Transverse colon (tissue), 4 donors: ENCODE data around the gene CALML6. TPM values are rescaled to one million over a fixed set of nuclear protein-coding genes. Genes with fewer than 3 reads are reported as not detected.

ENCODE experiments used
- DNase-seq: peaks from one replicate; pipeline ENCODE4 v3.0.0-alpha.2; 2019
- H3K27ac ChIP-seq, 4 donors: fragments of 200-600 bp; sonication (generic); 2 replicates each; pipeline ENCODE4 v1.5.1; 2016 to 2018; ENCODE audit warnings: inconsistent platforms in 4 of 4
- H3K27me3 ChIP-seq: fragments of 200-600 bp; sonication (generic); 2 replicates; pipeline ENCODE4 v1.5.1; 2017; ENCODE audit warnings: inconsistent platforms
- H3K36me3 ChIP-seq, 4 donors: fragments of 200-600 bp; sonication (generic); 2 replicates each; pipeline ENCODE4 v1.5.1; 2017 to 2019; ENCODE audit warnings: inconsistent platforms in 4 of 4
- H3K4me1 ChIP-seq, 4 donors: fragments of 200-600 bp; sonication (generic); 2 replicates each; pipeline ENCODE4 v1.5.1; 2017 to 2020; ENCODE audit warnings: inconsistent platforms in 4 of 4
- H3K4me3 ChIP-seq, 4 donors: fragments of 200-600 bp; sonication (generic); 1 replicate in 1 of 4; 2 replicates in 3 of 4; pipeline versions ENCODE4 v1.5.1 to v1.6.1; 2017 to 2019; ENCODE audit warnings: inconsistent platforms in 4 of 4
- H3K9me3 ChIP-seq, 2 donors: fragments of 200-600 bp; sonication (generic); 2 replicates each; pipeline ENCODE4 v1.5.1; 2017 to 2019; ENCODE audit warnings: inconsistent platforms in 2 of 2
- CTCF ChIP-seq, 5 experiments: fragments of 200-600 bp in 3 of 5; fragments of 450-650 bp in 2 of 5; sonication (generic) in 3 of 5; IDR thresholded peaks; 1 replicate in 2 of 5; 2 replicates in 3 of 5; pipeline ENCODE4 v1.5.1; 2016 to 2017; ENCODE audit warnings: antibody characterized with exemption in 5 of 5, inconsistent platforms in 3 of 5, mild to moderate bottlenecking in 2 of 5, moderate library complexity in 1 of 5
- EP300 ChIP-seq: sonication (generic); formaldehyde crosslinking; IDR thresholded peaks from one replicate; pipeline ENCODE4 v1.6.1; 2017; ENCODE audit warnings: antibody characterized with exemption, low read depth
- POLR2A ChIP-seq: fragments of 450-650 bp; IDR thresholded peaks from one replicate; pipeline ENCODE4 v1.6.1; 2016; ENCODE audit warnings: antibody characterized with exemption, mild to moderate bottlenecking, moderate library complexity
- POLR2AphosphoS5 ChIP-seq, 3 donors: sonication (generic); formaldehyde crosslinking; IDR thresholded peaks; one replicate each; pipeline ENCODE4 v1.6.1; 2016; ENCODE audit warnings: antibody characterized with exemption in 3 of 3
- WGBS, 2 donors: methylation state at CpG; one replicate each; pipeline ENCODE4 v1.1.5; 2018; ENCODE audit warnings: low coverage in 1 of 2; 5-methylcytosine and 5-hydroxymethylcytosine counted together
- in situ Hi-C, 4 donors: fragments of 200-750 bp; cut with MboI; loops; one replicate each; pipeline versions ENCODE4 v1.15.0 to v1.15.1; 2017; ENCODE audit warnings: low sequenced_read_pairs in 3 of 4, low pct_ligation_motif_present in 1 of 4, low pct_unique_long_range_greater_than_20kb in 1 of 4
- intact Hi-C: fragments of 100-400 bp; cut with DNase I; formaldehyde crosslinking; loops from one replicate; pipeline ENCODE4 v1.15.1; 2023; ENCODE audit warnings: low total_unique reads
- total RNA-seq, 4 donors: library from RNA; depleted of rRNA; stranded (reverse); fragments of >200 nt; gene quantifications; one replicate each; pipeline ENCODE4 v1.1.0, GENCODE V29; 2016

CALML6 gene
- total RNA-seq, 4 donors from 2014 or later: 0.48 TPM; not detected in 3

- H3K27me3 ChIP-seq: peaks cover 55% of the 10 kb centered on the region
These were observed 44.9 kb downstream of the CALML6 start for GRCh38 chr1:1959840-1960479.

DNA sequence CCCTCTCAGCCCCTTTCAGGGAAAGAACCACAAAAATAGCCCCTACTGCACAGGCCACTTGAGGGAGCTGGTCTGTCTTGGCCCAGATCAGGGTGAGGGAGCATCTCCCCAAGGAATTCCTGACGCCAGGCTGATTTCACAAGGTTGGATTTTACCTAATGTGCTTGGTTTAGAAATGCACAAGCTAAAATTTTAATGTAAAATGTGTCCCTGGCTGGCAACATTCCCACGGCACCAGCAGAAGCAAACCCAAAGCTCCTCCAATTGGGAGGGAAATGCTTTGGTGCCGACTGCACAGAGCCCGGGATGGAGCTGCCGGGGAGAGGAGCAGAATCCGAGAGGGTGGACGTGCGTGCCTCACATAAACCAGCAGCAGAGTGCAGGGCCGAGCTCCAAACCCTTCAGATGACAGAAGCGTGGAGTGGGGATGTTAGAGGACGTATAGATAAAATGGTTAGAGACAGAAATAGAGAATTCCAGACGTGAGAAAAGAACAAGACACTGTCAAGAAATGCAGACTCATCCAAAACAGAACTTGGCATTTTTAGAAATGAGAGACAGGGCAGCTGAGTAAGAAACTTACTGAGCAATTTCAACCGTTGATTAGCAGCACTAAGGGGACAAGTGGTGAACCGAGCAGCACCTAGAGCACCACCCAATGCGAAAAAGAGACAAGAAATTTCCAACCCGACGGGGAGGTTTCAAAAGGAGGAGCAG lies 45.6 kb downstream of the CALML6 start:
- WGBS, 2 donors: 50 to 66% methylated on average over 7 to 17 of the region's 17 CpGs

More at GRCh38 chr1:1959840-1960479, 44.9 kb downstream of the CALML6 start:
- peaks cover 0 to 6% (median 5%) of the 10 kb centered on the region in 4 donors for H3K4me1 ChIP-seq
- WGBS, 2 donors: 9% methylated on average over 20 of the region's 23 CpGs; no CpG with 5 or more reads in 1 of the 2 donors
- H3K9me3 ChIP-seq: no peaks in the 10 kb centered on the region
- DNase-seq: peak; percentile 81
- in situ Hi-C loops (loop anchor here in 3 of 4 donors (10.0 kb wide), 1 partner anchor 85 kb away; no protein-coding TSS in a partner anchor), intact Hi-C loops (loop anchor here (10.0 kb wide), 1 partner anchor 65 kb away; no protein-coding TSS in a partner anchor)
- H3K4me3 ChIP-seq: no peak overlapping the region
- TF ChIP-seq POLR2A: no peak
- peak; percentile 61 to 79 (median 70) for TF ChIP-seq CTCF (IDR thresholded peaks at IDR 0.05)
- no peak overlapping the region for H3K27ac ChIP-seq
- no peaks in the 10 kb centered on the region for H3K36me3 ChIP-seq

DNA sequence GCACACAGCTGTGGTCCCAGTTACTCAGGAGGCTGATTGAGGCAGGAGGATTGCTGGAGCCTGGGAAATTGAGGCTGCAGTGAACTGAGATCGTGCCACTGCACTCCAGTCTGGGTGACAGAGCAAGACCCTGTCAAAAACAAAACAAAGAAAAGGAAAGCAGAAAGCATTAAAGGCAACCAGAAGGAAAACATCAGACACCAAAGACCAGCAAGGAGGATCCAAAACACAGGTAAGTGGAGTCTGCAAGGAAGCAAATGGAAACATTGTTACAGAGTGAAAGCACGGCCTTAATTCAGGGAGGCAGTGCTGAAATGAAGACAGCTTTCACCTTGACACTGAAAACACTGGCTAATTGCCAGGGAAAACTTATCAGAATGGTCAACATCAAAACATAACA lies 47.7 kb downstream of the CALML6 start:
- H3K4me3 ChIP-seq: no peak overlapping the region
- peaks cover 80% of the 10 kb centered on the region for H3K27me3 ChIP-seq
- H3K27ac ChIP-seq: no peak overlapping the region
- H3K36me3 ChIP-seq: no peaks in the 10 kb centered on the region
- in situ Hi-C loops (loop anchor here in 2 of 4 donors (10.0 kb wide), 1 partner anchor 82 kb away; no protein-coding TSS in a partner anchor), intact Hi-C loops (no loop called here)
- H3K4me1 ChIP-seq: peaks cover 0 to 6% (median 5%) of the 10 kb centered on the region in 4 donors
- no peak for DNase-seq
- WGBS, 2 donors: 71 to 73% methylated on average over 2 of the region's 2 CpGs
- H3K9me3 ChIP-seq: no peaks in the 10 kb centered on the region
- TF ChIP-seq EP300: no peak

More for the DNA sequence above, 45.6 kb downstream of the CALML6 start:
- no peak for DNase-seq
- no peaks in the 10 kb centered on the region for H3K36me3 ChIP-seq
- H3K4me1 ChIP-seq: peaks cover 0 to 6% (median 5%) of the 10 kb centered on the region in 4 donors
- in situ Hi-C loops: loop anchor here in 2 of 4 donors (10.0 kb wide), 1 partner anchor 84 kb away; no protein-coding TSS in a partner anchor
- no peak for TF ChIP-seq CTCF (IDR thresholded peaks at IDR 0.05)
- TF ChIP-seq POLR2A: no peak
- TF ChIP-seq EP300: no peak
- no peak for TF ChIP-seq POLR2AphosphoS5 (IDR thresholded peaks at IDR 0.05)
- H3K27me3 ChIP-seq: peaks cover 62% of the 10 kb centered on the region
- H3K4me3 ChIP-seq: no peak overlapping the region
- H3K27ac ChIP-seq: no peak overlapping the region
- intact Hi-C loops: no loop called here
- H3K9me3 ChIP-seq: no peaks in the 10 kb centered on the region

DNA sequence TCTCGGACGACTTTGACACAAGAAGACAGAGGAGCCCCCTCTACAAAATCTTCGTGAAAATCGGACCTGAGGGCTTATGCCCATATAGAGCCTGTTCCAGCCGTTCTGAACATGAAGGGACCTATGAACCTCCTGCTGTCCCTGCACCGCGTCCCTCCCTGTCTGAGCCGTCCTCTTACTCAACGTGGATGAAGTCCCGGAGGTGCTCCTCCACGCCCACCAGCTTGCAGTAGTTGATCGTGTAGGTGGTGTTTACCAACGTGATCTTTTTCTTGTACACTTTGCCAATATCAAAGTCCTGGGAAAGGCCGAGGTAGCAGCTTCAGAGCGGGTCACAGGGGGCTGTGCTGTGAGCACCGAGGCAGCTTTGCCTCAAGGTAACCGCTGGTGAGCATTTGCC lies 48.5 kb downstream of the CALML6 start:
- H3K27me3 ChIP-seq: peaks cover 78% of the 10 kb centered on the region
- in situ Hi-C loops: loop anchor here in 2 of 4 donors (10.0 kb wide), 1 partner anchor 81 kb away; no protein-coding TSS in a partner anchor
- no peak for DNase-seq
- peaks cover 0 to 6% (median 5%) of the 10 kb centered on the region in 4 donors for H3K4me1 ChIP-seq
- no peaks in the 10 kb centered on the region for H3K9me3 ChIP-seq
- intact Hi-C loops: no loop called here
- no peaks in the 10 kb centered on the region for H3K36me3 ChIP-seq
- TF ChIP-seq EP300 (no peak), CTCF (IDR thresholded peaks at IDR 0.05) (no peak), POLR2A (no peak), POLR2AphosphoS5 (IDR thresholded peaks at IDR 0.05) (no peak)
- WGBS, 2 donors: 78 to 84% methylated on average over 4 to 17 of the region's 17 CpGs
- H3K4me3 ChIP-seq: no peak overlapping the region
- H3K27ac ChIP-seq: no peak overlapping the region
